GM15510 (cell line): ENCODE data around the gene HDAC4.

Experiments
- POLR2A ChIP-seq: IDR thresholded peaks from 3 replicates; pipeline ENCODE4 v1.6.1; 2011; ENCODE audit warnings: borderline replicate concordance; ENCODE audit not compliant: insufficient read length; ENCODE audit errors: extremely low read depth

HDAC4 gene

GRCh38 chr2:239285071-239285931 lies 115.5 kb downstream of the HDAC4 start:
- TF ChIP-seq POLR2A = no peak

DNA sequence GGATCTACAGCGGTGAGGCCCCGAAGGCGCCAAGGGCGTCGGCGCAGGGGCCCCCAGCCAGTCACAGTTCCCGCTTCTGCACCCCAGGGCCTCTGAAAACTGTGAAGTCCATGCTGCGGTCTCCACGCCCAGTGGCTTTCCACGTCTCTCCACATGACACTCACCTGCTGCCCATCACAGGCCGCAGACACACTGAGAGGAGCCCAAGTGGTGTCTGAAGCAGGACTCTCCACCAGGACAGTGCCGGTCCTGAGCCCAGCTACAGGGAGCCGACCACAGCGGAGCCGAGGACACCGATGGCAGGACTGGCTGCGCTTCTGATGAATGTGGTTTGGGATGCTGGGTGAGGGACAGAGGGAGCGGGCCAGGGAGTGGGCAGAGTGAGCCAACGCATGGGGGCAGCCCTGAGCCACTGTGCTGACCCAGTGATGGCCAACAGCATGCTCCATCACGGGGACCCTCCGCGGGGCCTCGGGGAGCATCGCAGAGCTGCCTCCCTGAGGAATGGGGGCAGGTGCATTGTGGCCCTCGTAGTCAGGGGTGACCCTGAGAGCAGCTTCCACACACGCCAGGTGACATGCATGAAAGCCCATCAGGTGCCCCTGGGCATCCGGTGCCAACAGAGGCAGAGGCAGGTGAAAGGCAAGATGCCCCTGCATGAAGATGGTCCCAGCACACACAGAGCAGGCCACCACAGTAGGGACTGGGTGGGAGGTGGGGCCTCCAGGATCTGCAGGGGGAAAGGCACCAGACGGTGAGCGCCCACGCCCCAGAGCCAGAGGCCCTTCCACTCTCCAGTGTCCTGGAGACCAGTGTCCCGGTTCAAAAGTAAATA lies 116.6 kb downstream of the HDAC4 start:
- no peak for TF ChIP-seq POLR2A

GRCh38 chr2:239283288-239283945 lies 117.4 kb downstream of the HDAC4 start:
- TF ChIP-seq POLR2A = no peak

DNA sequence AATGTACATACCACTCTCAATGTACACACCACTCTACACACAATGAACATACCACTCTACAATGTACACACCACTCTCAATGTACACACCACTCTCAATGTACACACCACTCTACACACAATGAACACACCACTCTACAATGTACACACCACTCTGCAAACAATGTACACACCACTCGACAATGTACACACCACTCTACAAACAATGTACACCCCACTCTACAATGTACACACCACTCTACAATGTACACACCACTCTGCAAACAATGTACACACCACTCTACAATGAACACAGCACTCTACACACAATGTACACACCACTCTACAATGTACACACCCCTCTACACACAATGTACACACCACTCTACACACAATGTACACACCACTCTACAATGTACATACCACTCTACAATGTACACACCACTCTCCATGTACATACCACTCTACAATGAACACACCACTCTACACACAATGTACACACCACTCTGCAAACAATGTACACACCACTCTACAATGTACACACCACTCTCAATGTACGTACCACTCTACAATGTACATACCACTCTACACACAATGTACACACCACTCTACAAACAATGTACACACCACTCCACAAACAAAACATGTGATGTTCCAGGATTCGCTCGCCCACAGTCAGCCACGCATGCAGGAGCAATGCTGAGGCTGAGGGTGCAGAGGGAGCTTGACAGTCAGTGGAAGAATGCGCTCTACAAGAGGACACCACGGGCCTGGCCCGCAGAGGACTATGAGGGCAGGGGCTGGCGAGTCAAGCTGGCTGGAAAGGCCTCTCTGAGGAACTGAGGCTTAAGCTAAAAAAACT lies 118.2 kb downstream of the HDAC4 start:
- TF ChIP-seq POLR2A = no peak

GRCh38 chr2:239279508-239280295 lies 121.1 kb downstream of the HDAC4 start:
- no peak for TF ChIP-seq POLR2A

GRCh38 chr2:239278941-239279365 lies 121.9 kb downstream of the HDAC4 start:
- no peak for TF ChIP-seq POLR2A

GRCh38 chr2:239278361-239278760 lies 122.5 kb downstream of the HDAC4 start:
- TF ChIP-seq POLR2A = no peak

- TF ChIP-seq POLR2A = no peak
Observed at GRCh38 chr2:239277401-239278085, 123.3 kb downstream of the HDAC4 start.

DNA sequence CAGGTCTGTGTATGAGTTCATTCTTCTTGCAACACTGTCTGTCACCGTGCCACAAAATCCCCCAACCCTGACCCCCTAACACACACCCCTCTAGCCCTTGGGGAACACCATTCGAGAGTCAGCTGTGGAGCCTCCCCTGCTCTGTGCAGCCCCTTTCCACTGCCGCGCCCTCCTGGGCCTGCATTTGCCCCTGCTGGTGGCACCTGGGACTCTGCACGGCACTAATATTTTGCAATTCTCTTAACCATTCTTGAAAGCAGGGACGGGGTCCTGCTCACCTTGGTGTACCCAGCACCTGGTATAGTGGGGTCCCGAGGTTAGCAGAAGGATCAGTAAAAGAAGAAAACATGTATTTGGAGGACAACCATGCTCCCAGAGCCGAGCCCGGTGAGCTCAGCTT lies 124.0 kb downstream of the HDAC4 start:
- TF ChIP-seq POLR2A = no peak

GRCh38 chr2:239275847-239276831 lies 124.7 kb downstream of the HDAC4 start:
- TF ChIP-seq POLR2A = no peak

GRCh38 chr2:239275044-239275685 lies 125.7 kb downstream of the HDAC4 start:
- TF ChIP-seq POLR2A = no peak
